Natural killer cell (primary cell): ENCODE results near the gene KMT2A. TPM values are rescaled to one million over a fixed set of nuclear protein-coding genes. Genes with fewer than 3 reads are reported as not detected.
A peak's percentile ranks its signal among the peaks of the same experiment; 100 is the strongest.

ENCODE experiments used
- ATAC-seq, 3 donors: fragments of 150-1000 bp in 2 of 3; fragments of 200-7000 bp in 1 of 3; cut with Tn5 transposase; 1 replicate in 1 of 3; 2 replicates in 2 of 3; pipeline ENCODE4 v1.10.0; 2021; ENCODE audit warnings: mild to moderate bottlenecking in 2 of 3, moderate library complexity in 2 of 3
- DNase-seq, 2 donors: peaks; one replicate each; pipeline versions ENCODE4 v3.0.0 to v3.0.0-alpha.2; 2013 to 2021; ENCODE audit warnings: mixed read lengths in 1 of 2
- H3K27ac ChIP-seq: one replicate; pipeline ENCODE4 v1.5.1; 2013; ENCODE audit warnings: mild to moderate bottlenecking, low read length
- H3K27me3 ChIP-seq: one replicate; pipeline ENCODE4 v1.6.1; 2013; ENCODE audit warnings: low read length; ENCODE audit not compliant: control insufficient read depth, insufficient read depth
- H3K36me3 ChIP-seq: one replicate; pipeline ENCODE4 v1.6.1; 2013; ENCODE audit warnings: low read length; ENCODE audit not compliant: control insufficient read depth, insufficient read depth
- H3K4me1 ChIP-seq: one replicate; pipeline ENCODE4 v1.6.1; 2013; ENCODE audit warnings: low read length; ENCODE audit not compliant: control insufficient read depth, insufficient read depth
- H3K4me3 ChIP-seq: one replicate; pipeline ENCODE4 v1.5.1; 2013; ENCODE audit warnings: low read length
- H3K9me3 ChIP-seq: one replicate; pipeline ENCODE4 v1.6.1; 2013; ENCODE audit warnings: low read length; ENCODE audit not compliant: control insufficient read depth, insufficient read depth
- H3K27ac Mint-ChIP-seq, 2 donors: one replicate each; pipeline ENCODE4 v1.8.0; 2022; ENCODE audit warnings: mild to moderate bottlenecking in 2 of 2, mixed read lengths in 2 of 2, moderate library complexity in 1 of 2
- H3K27me3 Mint-ChIP-seq, 2 donors: one replicate each; pipeline ENCODE4 v1.8.0; 2022; ENCODE audit warnings: low read depth in 2 of 2, mixed read lengths in 2 of 2
- H3K36me3 Mint-ChIP-seq: one replicate; pipeline ENCODE4 v1.8.0; 2022; ENCODE audit warnings: mixed read lengths
- H3K4me1 Mint-ChIP-seq, 2 donors: one replicate each; pipeline ENCODE4 v1.8.0; 2022; ENCODE audit warnings: mixed read lengths in 2 of 2
- H3K4me3 Mint-ChIP-seq: one replicate; pipeline ENCODE4 v1.8.0; 2022; ENCODE audit warnings: mild to moderate bottlenecking, moderate library complexity, mixed read lengths
- H3K9me3 Mint-ChIP-seq, 2 donors: one replicate each; pipeline ENCODE4 v1.8.0; 2022; ENCODE audit warnings: mixed read lengths in 2 of 2
- CTCF ChIP-seq: fragments of 200-600 bp; IDR thresholded peaks from one replicate; pipeline ENCODE4 v1.8.0; 2022; ENCODE audit warnings: antibody characterized with exemption
- WGBS: methylation state at CpG from one replicate; pipeline ENCODE4 v1.1.7; 2013; ENCODE audit warnings: missing lambda C conversion rate; ENCODE audit not compliant: insufficient coverage; 5-methylcytosine and 5-hydroxymethylcytosine counted together
- intact Hi-C: fragments of 100-400 bp; cut with micrococcal nuclease; formaldehyde crosslinking; loops from one replicate; pipeline ENCODE4 v1.14.2; 2022
- total RNA-seq, 4 donors: library from RNA; stranded (reverse); fragments of 120-200 nt in 1 of 4; gene quantifications; one replicate each; pipeline versions ENCODE4 v1.2.3 to v1.2.4, GENCODE V29; 2013 to 2022

KMT2A gene
- total RNA-seq, 3 donors from 2014 or later (not counting 1 experiment from before 2014, with no cell fraction given), result 146 to 176 (median 157) TPM

- H3K36me3 Mint-ChIP-seq, result no peaks in the 10 kb centered on the region
- H3K36me3 ChIP-seq, result peaks cover 6% of the 10 kb centered on the region
- peak overlapping the region; percentile 42 to 70 for H3K27ac Mint-ChIP-seq
- no peak overlapping the region for H3K27ac ChIP-seq
- ATAC-seq, result no peak
- H3K4me3 ChIP-seq, result no peak overlapping the region
- H3K9me3 ChIP-seq, result no peaks in the 10 kb centered on the region
- 100% methylated on average over 6 of the region's 7 CpGs for WGBS
- intact Hi-C loops, result loop anchor here (5.0 kb wide), 1 partner anchor 33 kb away; the partner anchor contains the start of gene PHLDB1
- no peak for DNase-seq
- no peaks in the 10 kb centered on the region for H3K27me3 ChIP-seq
- TF ChIP-seq CTCF, result no peak
- peaks cover 14% of the 10 kb centered on the region for H3K4me1 ChIP-seq
- H3K4me3 Mint-ChIP-seq, result peak overlapping the region; percentile 81
- H3K9me3 Mint-ChIP-seq, result no peaks in the 10 kb centered on the region
- no peaks in the 10 kb centered on the region for H3K27me3 Mint-ChIP-seq
- peaks cover 51 to 62% of the 10 kb centered on the region in 2 donors for H3K4me1 Mint-ChIP-seq
Measured at GRCh38 chr11:118574636-118575035, 138.3 kb downstream of the KMT2A start.

Other genes with a start within 250 kb of the KMT2A start
- gene JAML, start 211.5 kb upstream of the KMT2A start, total RNA-seq, result 10 to 100 TPM in 2 of 3 donors, 1 to 10 TPM in 1; 7.1 to 27.8 (median 12.8) TPM
- 1 to 10 TPM; 6.3 to 7.5 (median 6.7) TPM for gene MPZL3, start 184.1 kb upstream of the KMT2A start, total RNA-seq
- gene MPZL2, start 172.2 kb upstream of the KMT2A start, total RNA-seq, result under 1 TPM in 2 of 3 donors, not detected in 1; 0.49 to 0.58 TPM
- gene CD3E, start 131.8 kb upstream of the KMT2A start, total RNA-seq, result 100 to 1,000 TPM in 2 of 3 donors, 10 to 100 TPM in 1; 31.6 to 322 (median 155) TPM
- gene CD3D, start 93.8 kb upstream of the KMT2A start, total RNA-seq, result 10 to 100 TPM; 11.6 to 84.1 (median 12.0) TPM
- gene CD3G, start 92.1 kb upstream of the KMT2A start, total RNA-seq, result 10 to 100 TPM in 1 of 3 donors, 1 to 10 TPM in 2; 7.6 to 52.1 (median 8.2) TPM
- gene UBE4A, start 76.9 kb upstream of the KMT2A start, total RNA-seq, result 10 to 100 TPM; 35.1 to 43.9 (median 37.0) TPM
- gene ATP5MG, start 34.9 kb upstream of the KMT2A start, total RNA-seq, result 100 to 1,000 TPM in 2 of 3 donors, 10 to 100 TPM in 1; 90.3 to 135 (median 107) TPM
- gene TTC36, start 91.0 kb downstream of the KMT2A start, total RNA-seq, result under 1 TPM in 1 of 3 donors, not detected in 2; 0.43 TPM
- gene TMEM25, start 94.7 kb downstream of the KMT2A start, total RNA-seq, result 10 to 100 TPM in 1 of 3 donors, 1 to 10 TPM in 2; 4.1 to 11.0 (median 9.3) TPM
- 1 to 10 TPM; 7.2 to 9.8 (median 8.1) TPM for gene IFT46, start 129.4 kb downstream of the KMT2A start, total RNA-seq
- gene ARCN1, start 135.9 kb downstream of the KMT2A start, total RNA-seq, result 10 to 100 TPM; 72.9 to 88.6 (median 88.4) TPM
- gene PHLDB1, start 171.1 kb downstream of the KMT2A start, total RNA-seq, result 1 to 10 TPM in 1 of 3 donors, under 1 TPM in 2; 0.75 to 1.1 (median 0.95) TPM
- not detected for gene TREH, start 243.2 kb downstream of the KMT2A start, total RNA-seq